H1 (cell line): ENCODE measurements around the gene TUBB2B. TPM values are rescaled to one million over a fixed set of nuclear protein-coding genes. Genes with fewer than 3 reads are reported as not detected.

ENCODE experiments used
- CTCF ChIA-PET: fragments of 300-600 bp; sonication (Branson Sonifier 250); formaldehyde crosslinking; loops from one replicate; lab custom pipeline; 2021; ENCODE audit not compliant: partially characterized antibody; lab: Charles Lee
- POLR2A ChIA-PET: fragments of 300-600 bp; sonication (Branson Sonifier 250); formaldehyde crosslinking; loops from one replicate; lab custom pipeline; 2021; ENCODE audit warnings: inconsistent platforms; ENCODE audit not compliant: partially characterized antibody; lab: Charles Lee
- DNase-seq, 2 experiments: peaks; one replicate each; pipeline versions ENCODE4 v3.0.0 to v3.0.0-alpha.2; 2010 to 2022; ENCODE audit warnings: low spot score in 2 of 2, low read depth in 1 of 2, mixed read lengths in 1 of 2
- FAIRE-seq: peaks from 2 replicates; lab custom pipeline; 2011; peaks lifted over from hg19 to GRCh38; lab: Jason Lieb, UNC
- H2AFZ ChIP-seq: 2 replicates; pipeline ENCODE4 v1.8.1; 2012; ENCODE audit warnings: low read length, inconsistent platforms
- H2AK5ac ChIP-seq: 2 replicates; pipeline ENCODE4 v1.6.1; 2013; ENCODE audit warnings: low read depth, low read length
- H2BK120ac ChIP-seq: replicated peaks from 2 replicates; pipeline ENCODE3; 2013; ENCODE audit warnings: low read depth, low read length, inconsistent platforms
- H2BK12ac ChIP-seq: 2 replicates; pipeline ENCODE4 v1.6.1; 2013; ENCODE audit warnings: low read depth, low read length
- H2BK15ac ChIP-seq: 2 replicates; pipeline ENCODE4 v1.6.1; 2013; ENCODE audit warnings: low read length
- H2BK20ac ChIP-seq: 2 replicates; pipeline ENCODE4 v1.6.1; 2013; ENCODE audit warnings: low read length
- H2BK5ac ChIP-seq: 2 replicates; pipeline ENCODE4 v1.6.1; 2013; ENCODE audit warnings: low read depth, low read length
- H3K14ac ChIP-seq: 2 replicates; pipeline ENCODE4 v1.6.1; 2013; ENCODE audit warnings: inconsistent platforms; ENCODE audit not compliant: insufficient read length
- H3K18ac ChIP-seq: 2 replicates; pipeline ENCODE4 v1.6.1; 2013; ENCODE audit warnings: low read length; ENCODE audit errors: extremely low read depth
- H3K23ac ChIP-seq: 2 replicates; pipeline ENCODE4 v1.6.1; 2013; ENCODE audit warnings: inconsistent platforms; ENCODE audit not compliant: insufficient read length
- H3K23me2 ChIP-seq: 2 replicates; pipeline ENCODE4 v1.6.1; 2013; ENCODE audit warnings: low read depth, low read length
- H3K27ac ChIP-seq: 2 replicates; pipeline ENCODE4 v1.6.1; 2011; ENCODE audit warnings: low read depth, low read length, inconsistent platforms
- H3K27me3 ChIP-seq, 4 experiments: replicated peaks in 1 of 4; 1 replicate in 1 of 4; 2 replicates in 3 of 4; pipeline versions ENCODE4 v1.6.1 to v1.8.1; 2011 to 2013; ENCODE audit warnings: low read length in 3 of 4, mild to moderate bottlenecking in 3 of 4, inconsistent platforms in 2 of 4, mixed read lengths in 2 of 4, moderate library complexity in 1 of 4; ENCODE audit not compliant: control insufficient read depth in 3 of 4, insufficient read depth in 3 of 4; ENCODE audit errors: extremely low read depth in 1 of 4
- H3K36me3 ChIP-seq, 4 experiments: 2 replicates each; pipeline versions ENCODE4 v1.6.1 to v1.8.1; 2011 to 2013; ENCODE audit warnings: mild to moderate bottlenecking in 4 of 4, low read length in 3 of 4, moderate library complexity in 2 of 4, control low read depth in 1 of 4, inconsistent platforms in 1 of 4; ENCODE audit not compliant: insufficient read depth in 4 of 4, control insufficient read depth in 2 of 4
- H3K4ac ChIP-seq: replicated peaks from 2 replicates; pipeline ENCODE3; 2013; ENCODE audit warnings: low read length, low read depth, mixed read lengths, inconsistent platforms; ENCODE audit not compliant: insufficient read length
- H3K4me1 ChIP-seq, 4 experiments: replicated peaks in 1 of 4; 1 replicate in 1 of 4; 2 replicates in 3 of 4; pipeline versions ENCODE4 v1.6.1 to v1.8.1; 2011 to 2013; ENCODE audit warnings: low read length in 3 of 4, inconsistent platforms in 2 of 4, mixed read lengths in 1 of 4; ENCODE audit not compliant: insufficient read depth in 4 of 4, control insufficient read depth in 3 of 4
- H3K4me2 ChIP-seq, 2 experiments: 2 replicates each; pipeline versions ENCODE4 v1.6.1 to v1.8.1; 2011 to 2013; ENCODE audit warnings: low read depth in 2 of 2, low read length in 2 of 2, control low read depth in 1 of 2, inconsistent platforms in 1 of 2, mild to moderate bottlenecking in 1 of 2; ENCODE audit not compliant: insufficient read depth in 1 of 2
- H3K4me3 ChIP-seq, 4 experiments: fragments of 200-600, 300-600 bp in 1 of 4; sonication (generic), shearing (Covaris generic), sonication (Bioruptor Twin) in 1 of 4; 2 replicates each; pipeline versions ENCODE4 v1.5.1 to v1.8.1; 2011 to 2016; ENCODE audit warnings: low read length in 4 of 4, low read depth in 3 of 4, control low read depth in 2 of 4, inconsistent platforms in 2 of 4, mild to moderate bottlenecking in 2 of 4, mixed read lengths in 1 of 4, moderate library complexity in 1 of 4; ENCODE audit not compliant: insufficient read depth in 2 of 4; ENCODE audit errors: extremely low read depth in 1 of 4
- H3K56ac ChIP-seq: replicated peaks from 2 replicates; pipeline ENCODE3; 2013; ENCODE audit warnings: low read depth, mild to moderate bottlenecking, mixed read lengths, low read length, inconsistent platforms; ENCODE audit not compliant: insufficient read length
- H3K79me1 ChIP-seq: 2 replicates; pipeline ENCODE4 v1.6.1; 2013; ENCODE audit warnings: low read depth, low read length, control low read depth
- H3K79me2 ChIP-seq, 2 experiments: 2 replicates each; pipeline versions ENCODE4 v1.6.1 to v1.8.1; 2012 to 2013; ENCODE audit warnings: low read length in 2 of 2, mild to moderate bottlenecking in 2 of 2, inconsistent platforms in 1 of 2; ENCODE audit not compliant: insufficient read depth in 2 of 2, control insufficient read depth in 1 of 2
- H3K9ac ChIP-seq, 4 experiments: replicated peaks in 1 of 4; 1 replicate in 1 of 4; 2 replicates in 3 of 4; pipeline versions ENCODE4 v1.6.1 to v1.8.1; 2011 to 2013; ENCODE audit warnings: low read depth in 3 of 4, low read length in 3 of 4, control low read depth in 2 of 4, mild to moderate bottlenecking in 2 of 4, moderate library complexity in 2 of 4, inconsistent platforms in 1 of 4; ENCODE audit errors: extremely low read depth in 1 of 4
- H3K9me3 ChIP-seq, 2 experiments: 2 replicates each; pipeline versions ENCODE4 v1.6.1 to v1.8.1; 2012 to 2013; ENCODE audit warnings: mild to moderate bottlenecking in 2 of 2, moderate library complexity in 2 of 2, control low read depth in 1 of 2, inconsistent platforms in 1 of 2, low read depth in 1 of 2, low read length in 1 of 2, mixed read lengths in 1 of 2; ENCODE audit not compliant: insufficient read depth in 2 of 2
- H4K20me1 ChIP-seq, 2 experiments: replicated peaks in 1 of 2; 2 replicates each; pipeline versions ENCODE3 to v1.8.1; 2011 to 2013; ENCODE audit warnings: inconsistent platforms in 2 of 2, low read length in 2 of 2, mild to moderate bottlenecking in 1 of 2; ENCODE audit not compliant: insufficient read depth in 2 of 2, control insufficient read depth in 1 of 2
- H4K5ac ChIP-seq: 2 replicates; pipeline ENCODE4 v1.6.1; 2013; ENCODE audit warnings: low read length, low read depth, mixed read lengths, inconsistent platforms; ENCODE audit not compliant: insufficient read length
- H4K8ac ChIP-seq: 2 replicates; pipeline ENCODE4 v1.8.0; 2013; ENCODE audit warnings: mild to moderate bottlenecking, moderate library complexity, low read length, inconsistent platforms; ENCODE audit not compliant: insufficient read depth; ENCODE audit errors: extremely low read depth
- H4K91ac ChIP-seq: replicated peaks from 2 replicates; pipeline ENCODE3; 2013; ENCODE audit warnings: low read length, mixed read lengths, inconsistent platforms; ENCODE audit not compliant: insufficient read length
- GTF2F1 ChIP-seq: IDR thresholded peaks from 2 replicates; pipeline ENCODE4 v1.6.1; 2012; ENCODE audit warnings: low read depth, low read length, improper control_type of control experiment, borderline replicate concordance
- RFX5 ChIP-seq: IDR thresholded peaks from 2 replicates; pipeline ENCODE4 v1.6.1; 2011; ENCODE audit warnings: low read depth, low read length, improper control_type of control experiment, borderline replicate concordance
- TEAD4 ChIP-seq: IDR thresholded peaks from 2 replicates; pipeline ENCODE4 v1.6.1; 2012; ENCODE audit warnings: low read depth, low read length, inconsistent platforms, mixed read lengths
- USF2 ChIP-seq: IDR thresholded peaks from 2 replicates; pipeline ENCODE4 v1.6.1; 2011; ENCODE audit warnings: low read length, improper control_type of control experiment
- WGBS, 2 experiments: shearing (Covaris generic) in 1 of 2; methylation state at CpG; one replicate each; pipeline versions ENCODE4 v1.1.6 to v1.1.7; 2013 to 2015; ENCODE audit warnings: low lambda C conversion rate in 2 of 2, mixed read lengths in 2 of 2, inconsistent platforms in 1 of 2, low coverage in 1 of 2, missing lambda C conversion rate in 1 of 2; ENCODE audit not compliant: insufficient replicate concordance in 2 of 2, insufficient coverage in 1 of 2, insufficient read length in 1 of 2; ENCODE audit errors: extremely low coverage in 1 of 2, missing lambda C conversion rate in 1 of 2; 5-methylcytosine and 5-hydroxymethylcytosine counted together
- polyA plus RNA-seq, 7 experiments: library from polyadenylated mRNA; depleted of rRNA in 3 of 7; stranded (reverse) in 5 of 7; unstranded in 2 of 7; fragments of >200 nt in 5 of 7; fragments of 200-250 nt in 2 of 7; gene quantifications; 1 replicate in 5 of 7; 2 replicates in 1 of 7; 4 replicates in 1 of 7; pipeline versions ENCODE4 v1.2.1 to v1.2.3, GENCODE V29; 2011 to 2013; ENCODE audit warnings: missing spikeins in 2 of 7, mixed read lengths in 2 of 7
- total RNA-seq: library from RNA; stranded (reverse); fragmentation: NEBNext Ultra II Directional; extraction: Animal tissue kit (Norgen Biotek cat#: 25700); gene quantifications from 2 replicates; pipeline ENCODE4 v1.2.1, GENCODE V29; 2021
- TF ChIP-seq, protein P1 (sequence below): IDR thresholded peaks from 2 replicates; pipeline ENCODE4 v1.6.1; 2011; ENCODE audit warnings: low read depth, mild to moderate bottlenecking, low read length; ENCODE audit not compliant: insufficient read depth

The TUBB2B gene
- total and polyA plus RNA-seq, 2 of the 8 experiments (the other 6 are each of a cell fraction or from before 2014, with no cell fraction given): 612 to 722 TPM

- H2AK5ac ChIP-seq: no peak overlapping the region
- H3K4ac ChIP-seq: no peak overlapping the region
- H4K8ac ChIP-seq: no peak overlapping the region
- no peaks in the 10 kb centered on the region for H3K79me1 ChIP-seq
- no peak overlapping the region for H3K14ac ChIP-seq
- H2BK15ac ChIP-seq: no peak overlapping the region
- no peak overlapping the region for H2BK20ac ChIP-seq
- no peak overlapping the region for H4K91ac ChIP-seq
- H2BK12ac ChIP-seq: no peak overlapping the region
- H3K27me3 ChIP-seq: no peaks in the 10 kb centered on the region
- H3K27ac ChIP-seq: no peak overlapping the region
- H3K9me3 ChIP-seq: no peaks in the 10 kb centered on the region
- no peak for FAIRE-seq
- H4K5ac ChIP-seq: no peak overlapping the region
- no peak overlapping the region for H3K56ac ChIP-seq
- 94% methylated on average over 2 of the region's 2 CpGs; no CpG with 5 or more reads in 1 of the 2 experiments for WGBS, 2 experiments
- H3K4me1 ChIP-seq: peaks cover 0 to 4% (median 1%) of the 10 kb centered on the region in 4 experiments; a peak in 2 of 7 replicates
- no peaks in the 10 kb centered on the region for H3K23me2 ChIP-seq
- CTCF ChIA-PET: no interaction called here
- no peak for DNase-seq
- no peak overlapping the region for H2AFZ ChIP-seq
- no peak overlapping the region for H3K9ac ChIP-seq
- no peak overlapping the region for H3K4me3 ChIP-seq
- H3K18ac ChIP-seq: no peak overlapping the region
- no peak overlapping the region for H2BK120ac ChIP-seq
- H3K79me2 ChIP-seq: no peaks in the 10 kb centered on the region
- no peaks in the 10 kb centered on the region for H3K36me3 ChIP-seq
- H3K23ac ChIP-seq: no peak overlapping the region
- POLR2A ChIA-PET: interaction anchor here (2.3 to 2.7 kb wide), 2 partner anchors 8 to 26 kb away, joined by 8 to 11 read pairs; partner anchors contain the start of gene TUBB2B
- no peaks in the 10 kb centered on the region for H4K20me1 ChIP-seq
- no peak overlapping the region for H2BK5ac ChIP-seq
- no peak overlapping the region for H3K4me2 ChIP-seq
- TF ChIP-seq USF2 (no peak), RFX5 (no peak), TEAD4 (no peak), GTF2F1 (no peak)
- TF ChIP-seq, protein P1, sequence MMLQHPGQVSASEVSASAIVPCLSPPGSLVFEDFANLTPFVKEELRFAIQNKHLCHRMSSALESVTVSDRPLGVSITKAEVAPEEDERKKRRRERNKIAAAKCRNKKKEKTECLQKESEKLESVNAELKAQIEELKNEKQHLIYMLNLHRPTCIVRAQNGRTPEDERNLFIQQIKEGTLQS: no peak
Measured at GRCh38 chr6:3201388-3201787, 26.1 kb downstream of the TUBB2B start.
